ENCODE data around the gene POGK.

The POGK gene

GRCh38 chr1:166902279-166902678, 63.0 kb downstream of the POGK start:
- DNase-seq (ENCODE audit: low read depth, low spot score): no peak

DNA sequence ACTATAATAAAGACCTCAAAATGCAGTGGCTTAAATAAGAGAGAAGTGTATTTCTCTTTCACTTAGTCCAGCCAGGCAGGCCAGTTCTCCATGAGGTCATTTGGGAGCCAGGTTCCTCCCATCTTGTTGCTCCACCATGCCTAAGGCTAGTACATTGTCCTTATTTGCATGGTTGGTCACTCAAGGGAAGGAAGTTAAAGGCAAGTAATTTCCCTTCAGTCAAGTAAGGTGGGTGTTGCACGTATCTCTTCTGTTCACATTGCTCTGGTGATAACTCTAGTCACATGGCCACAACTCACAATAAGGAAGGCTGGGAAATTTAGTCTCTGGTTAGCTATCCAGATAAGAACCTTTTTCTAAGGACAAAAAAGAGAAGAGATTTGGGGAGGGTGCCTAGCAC, 64.0 kb downstream of the POGK start:
- DNase-seq (ENCODE audit: low read depth, low spot score): no peak

DNA sequence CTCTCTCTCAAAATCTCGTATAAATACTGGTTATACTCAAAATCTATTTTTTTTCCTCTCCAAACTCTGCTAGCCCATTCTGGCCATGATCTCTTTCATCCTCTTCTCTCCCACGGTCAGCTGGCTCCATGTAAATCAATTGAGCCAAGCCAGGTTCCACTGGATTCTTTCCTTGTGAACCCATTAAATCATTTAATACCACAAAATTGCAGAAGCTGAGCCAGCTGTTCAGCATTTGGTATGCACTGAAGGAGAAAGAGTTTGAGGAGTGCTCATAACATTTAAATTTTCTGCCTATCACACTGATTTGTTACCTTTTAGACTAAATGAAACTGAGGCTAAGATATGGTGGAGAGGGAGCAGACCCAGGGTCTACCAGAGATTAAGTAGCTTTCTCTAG, 65.9 kb downstream of the POGK start:
- no peak for DNase-seq (ENCODE audit: low read depth, low spot score)

DNA sequence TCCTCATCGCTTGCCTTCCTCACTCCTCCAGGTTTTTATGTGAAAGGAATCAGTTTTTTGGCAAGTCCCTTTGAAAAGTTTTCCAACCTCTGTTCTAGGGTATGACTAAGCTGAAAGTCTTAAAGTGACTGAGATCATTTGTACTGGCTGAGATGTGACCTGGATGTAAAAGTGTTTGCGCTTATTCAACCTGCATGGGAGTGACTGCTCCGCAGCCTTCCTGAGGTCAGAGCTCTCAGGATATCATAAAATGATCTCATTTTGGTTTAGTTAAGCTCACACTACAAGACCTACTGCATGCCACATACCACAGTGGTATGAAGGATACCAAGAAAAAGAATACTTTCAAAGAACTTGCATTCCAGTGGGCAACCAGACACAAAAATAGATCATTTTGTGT, 66.6 kb downstream of the POGK start:
- DNase-seq (ENCODE audit: low read depth, low spot score): no peak

Measured in ELF-1 (cell line).